ENCODE data around the gene KRT3.

KRT3 gene

GRCh38 chr12:52836491-52837412, 40.8 kb upstream of the KRT3 start:
- DNase-seq, result no peak
- TF ChIP-seq CTCF (IDR thresholded peaks at IDR 0.05; ENCODE audit: borderline replicate concordance, extremely low read depth, low read length, poor library complexity, severe bottlenecking), result no peak
- TF ChIP-seq EZH2 (IDR thresholded peaks at IDR 0.05; ENCODE audit: borderline replicate concordance, low read depth, low read length, severe bottlenecking), result no peak
- H3K9me3 ChIP-seq (ENCODE audit: insufficient read depth, low read length, severe bottlenecking), result no peaks in the 10 kb centered on the region
- H4K20me1 ChIP-seq (ENCODE audit: insufficient read depth, low read length), result peaks cover 4% of the 10 kb centered on the region
- H3K36me3 ChIP-seq (ENCODE audit: insufficient read depth, low read length), result no peaks in the 10 kb centered on the region
- H3K4me2 ChIP-seq (ENCODE audit: insufficient read depth, low read length), result no peak overlapping the region
- no peaks in the 10 kb centered on the region for H3K4me1 ChIP-seq (ENCODE audit: insufficient read depth, low read length)
- no peak overlapping the region for H3K27ac ChIP-seq (ENCODE audit: low read length)
- no peak overlapping the region for H2AFZ ChIP-seq (ENCODE audit: low read depth, low read length)
- no peaks in the 10 kb centered on the region for H3K79me2 ChIP-seq (ENCODE audit: insufficient read depth, low read length)
- ATAC-seq (ENCODE audit: insufficient read depth, low read depth), result no peak
- H3K27me3 ChIP-seq (ENCODE audit: insufficient read depth, low read length, poor library complexity), result peaks cover 23% of the 10 kb centered on the region
- no peak overlapping the region for H3K4me3 ChIP-seq (ENCODE audit: low read depth in 1 of 2, low read length in 2 of 2)
- no peak overlapping the region for H3K9ac ChIP-seq (ENCODE audit: low read depth, low read length)

- Histone ChIP-seq H3K79me2 (ENCODE audit: insufficient read depth, low read length) (no peaks in the 10 kb centered on the region), H3K4me2 (ENCODE audit: insufficient read depth, low read length) (no peak overlapping the region), H3K9me3 (ENCODE audit: insufficient read depth, low read length, severe bottlenecking) (no peaks in the 10 kb centered on the region), H2AFZ (ENCODE audit: low read depth, low read length) (no peak overlapping the region), H3K4me1 (ENCODE audit: insufficient read depth, low read length) (no peaks in the 10 kb centered on the region), H3K27me3 (ENCODE audit: insufficient read depth, low read length, poor library complexity) (peaks cover 23% of the 10 kb centered on the region), H4K20me1 (ENCODE audit: insufficient read depth, low read length) (peaks cover 4% of the 10 kb centered on the region), H3K36me3 (ENCODE audit: insufficient read depth, low read length) (no peaks in the 10 kb centered on the region), H3K4me3 (ENCODE audit: low read depth in 1 of 2, low read length in 2 of 2) (no peak overlapping the region), H3K9ac (ENCODE audit: low read depth, low read length) (no peak overlapping the region), H3K27ac (ENCODE audit: low read length) (no peak overlapping the region)
- ATAC-seq (ENCODE audit: insufficient read depth, low read depth) (no peak), DNase-seq (no peak)
- TF ChIP-seq CTCF (IDR thresholded peaks at IDR 0.05; ENCODE audit: borderline replicate concordance, extremely low read depth, low read length, poor library complexity, severe bottlenecking), result no peak
- no peak for TF ChIP-seq EZH2 (IDR thresholded peaks at IDR 0.05; ENCODE audit: borderline replicate concordance, low read depth, low read length, severe bottlenecking)
Measured at GRCh38 chr12:52836042-52836466, 40.1 kb upstream of the KRT3 start.

GRCh38 chr12:52835271-52836041, 39.5 kb upstream of the KRT3 start:
- Histone ChIP-seq H3K4me3 (ENCODE audit: low read depth in 1 of 2, low read length in 2 of 2) (no peak overlapping the region), H3K36me3 (ENCODE audit: insufficient read depth, low read length) (no peaks in the 10 kb centered on the region), H3K27me3 (ENCODE audit: insufficient read depth, low read length, poor library complexity) (peaks cover 23% of the 10 kb centered on the region), H3K9ac (ENCODE audit: low read depth, low read length) (no peak overlapping the region), H3K9me3 (ENCODE audit: insufficient read depth, low read length, severe bottlenecking) (no peaks in the 10 kb centered on the region), H3K4me1 (ENCODE audit: insufficient read depth, low read length) (no peaks in the 10 kb centered on the region), H4K20me1 (ENCODE audit: insufficient read depth, low read length) (peaks cover 4% of the 10 kb centered on the region), H3K79me2 (ENCODE audit: insufficient read depth, low read length) (no peaks in the 10 kb centered on the region), H3K27ac (ENCODE audit: low read length) (no peak overlapping the region), H3K4me2 (ENCODE audit: insufficient read depth, low read length) (no peak overlapping the region), H2AFZ (ENCODE audit: low read depth, low read length) (no peak overlapping the region)
- ATAC-seq (ENCODE audit: insufficient read depth, low read depth) (no peak), DNase-seq (no peak)
- TF ChIP-seq CTCF (IDR thresholded peaks at IDR 0.05; ENCODE audit: borderline replicate concordance, extremely low read depth, low read length, poor library complexity, severe bottlenecking), result no peak
- TF ChIP-seq EZH2 (IDR thresholded peaks at IDR 0.05; ENCODE audit: borderline replicate concordance, low read depth, low read length, severe bottlenecking), result no peak
